Neuronal stem cell (in vitro differentiated cells): ENCODE measurements around the gene NEURL1B.
A peak's percentile ranks its signal among the peaks of the same experiment; 100 is the strongest.

Experiments
- DNase-seq: peaks from one replicate; pipeline ENCODE4 v3.0.0-alpha.2; 2013; ENCODE audit warnings: low spot score
- H2AFZ ChIP-seq: one replicate; pipeline ENCODE4 v1.6.1; 2013; ENCODE audit warnings: mild to moderate bottlenecking, low read length, inconsistent platforms
- H2AK5ac ChIP-seq: 2 replicates; pipeline ENCODE4 v1.6.1; 2013; ENCODE audit warnings: low read depth, mild to moderate bottlenecking, inconsistent platforms, low read length, moderate library complexity, mixed read lengths
- H2BK120ac ChIP-seq: 2 replicates; pipeline ENCODE4 v1.6.1; 2013; ENCODE audit warnings: low read depth, mild to moderate bottlenecking, inconsistent platforms, low read length, moderate library complexity, mixed read lengths
- H2BK12ac ChIP-seq: one replicate; pipeline ENCODE4 v1.6.1; 2013; ENCODE audit warnings: low read length, inconsistent platforms
- H2BK15ac ChIP-seq: 2 replicates; pipeline ENCODE4 v1.6.1; 2013; ENCODE audit warnings: mild to moderate bottlenecking, low read length, inconsistent platforms, mixed read lengths
- H2BK5ac ChIP-seq: one replicate; pipeline ENCODE4 v1.6.1; 2013; ENCODE audit warnings: inconsistent platforms, mild to moderate bottlenecking, low read length, moderate library complexity
- H3K14ac ChIP-seq: one replicate; pipeline ENCODE4 v1.6.1; 2013; ENCODE audit warnings: low read length, inconsistent platforms
- H3K18ac ChIP-seq: 2 replicates; pipeline ENCODE4 v1.6.1; 2013; ENCODE audit warnings: low read length, inconsistent platforms
- H3K23ac ChIP-seq: 2 replicates; pipeline ENCODE4 v1.6.1; 2013; ENCODE audit warnings: low read depth, mild to moderate bottlenecking, mixed read lengths, low read length, inconsistent platforms; ENCODE audit not compliant: poor library complexity
- H3K27ac ChIP-seq: replicated peaks from 3 replicates; pipeline ENCODE4 v1.5.1; 2013; ENCODE audit warnings: low read length, inconsistent platforms
- H3K27me3 ChIP-seq, 3 experiments: 2 replicates each; pipeline ENCODE4 v1.6.1; 2013; ENCODE audit warnings: low read length in 3 of 3, mild to moderate bottlenecking in 2 of 3, inconsistent platforms in 1 of 3, low read depth in 1 of 3, mixed read lengths in 1 of 3, moderate library complexity in 1 of 3; ENCODE audit not compliant: control insufficient read depth in 3 of 3, insufficient read depth in 3 of 3
- H3K36me3 ChIP-seq, 2 donors: replicated peaks in 1 of 2; 2 replicates each; pipeline ENCODE4 v1.6.1; 2013; ENCODE audit warnings: low read length in 2 of 2; ENCODE audit not compliant: control insufficient read depth in 2 of 2, insufficient read depth in 2 of 2
- H3K4ac ChIP-seq: 2 replicates; pipeline ENCODE4 v1.6.1; 2013; ENCODE audit warnings: inconsistent platforms, mild to moderate bottlenecking, low read length, moderate library complexity
- H3K4me1 ChIP-seq, 2 donors: 1 replicate in 1 of 2; 2 replicates in 1 of 2; pipeline ENCODE4 v1.6.1; 2013; ENCODE audit warnings: low read length in 2 of 2, low read depth in 1 of 2; ENCODE audit not compliant: control insufficient read depth in 2 of 2, insufficient read depth in 1 of 2
- H3K4me2 ChIP-seq: one replicate; pipeline ENCODE4 v1.6.1; 2013; ENCODE audit warnings: mild to moderate bottlenecking, low read length, inconsistent platforms; ENCODE audit not compliant: insufficient read depth, poor library complexity, severe bottlenecking
- H3K4me3 ChIP-seq, 2 donors: 2 replicates each; pipeline ENCODE4 v1.5.1; 2013; ENCODE audit warnings: low read length in 2 of 2, mild to moderate bottlenecking in 2 of 2, inconsistent platforms in 1 of 2, moderate library complexity in 1 of 2
- H3K79me1 ChIP-seq: one replicate; pipeline ENCODE4 v1.6.1; 2013; ENCODE audit warnings: low read depth, mild to moderate bottlenecking, inconsistent platforms, low read length, moderate library complexity
- H3K9ac ChIP-seq: one replicate; pipeline ENCODE4 v1.6.1; 2013; ENCODE audit warnings: mild to moderate bottlenecking, low read depth, low read length, inconsistent platforms; ENCODE audit not compliant: poor library complexity
- H3K9me3 ChIP-seq, 2 donors: replicated peaks in 1 of 2; 2 replicates each; pipeline versions ENCODE3 to v1.6.1; 2013; ENCODE audit warnings: low read length in 2 of 2, mild to moderate bottlenecking in 2 of 2, inconsistent platforms in 1 of 2, low read depth in 1 of 2, mixed read lengths in 1 of 2, moderate library complexity in 1 of 2; ENCODE audit not compliant: control insufficient read depth in 2 of 2, insufficient read depth in 1 of 2
- H4K8ac ChIP-seq: one replicate; pipeline ENCODE4 v1.6.1; 2013; ENCODE audit warnings: low read depth, mild to moderate bottlenecking, inconsistent platforms, low read length, moderate library complexity
- H4K91ac ChIP-seq: one replicate; pipeline ENCODE4 v1.6.1; 2013; ENCODE audit warnings: low read length, low read depth, mild to moderate bottlenecking, inconsistent platforms; ENCODE audit not compliant: poor library complexity
- WGBS, 2 donors: extraction: QIAGEN DNeasy Blood & Tissue Kit; methylation state at CpG; one replicate each; pipeline ENCODE4 v1.1.7; 2013; ENCODE audit warnings: missing lambda C conversion rate in 2 of 2, mixed read lengths in 1 of 2; ENCODE audit not compliant: insufficient read length in 2 of 2, insufficient replicate concordance in 1 of 2; ENCODE audit errors: extremely low coverage in 2 of 2; 5-methylcytosine and 5-hydroxymethylcytosine counted together

Gene NEURL1B

DNA sequence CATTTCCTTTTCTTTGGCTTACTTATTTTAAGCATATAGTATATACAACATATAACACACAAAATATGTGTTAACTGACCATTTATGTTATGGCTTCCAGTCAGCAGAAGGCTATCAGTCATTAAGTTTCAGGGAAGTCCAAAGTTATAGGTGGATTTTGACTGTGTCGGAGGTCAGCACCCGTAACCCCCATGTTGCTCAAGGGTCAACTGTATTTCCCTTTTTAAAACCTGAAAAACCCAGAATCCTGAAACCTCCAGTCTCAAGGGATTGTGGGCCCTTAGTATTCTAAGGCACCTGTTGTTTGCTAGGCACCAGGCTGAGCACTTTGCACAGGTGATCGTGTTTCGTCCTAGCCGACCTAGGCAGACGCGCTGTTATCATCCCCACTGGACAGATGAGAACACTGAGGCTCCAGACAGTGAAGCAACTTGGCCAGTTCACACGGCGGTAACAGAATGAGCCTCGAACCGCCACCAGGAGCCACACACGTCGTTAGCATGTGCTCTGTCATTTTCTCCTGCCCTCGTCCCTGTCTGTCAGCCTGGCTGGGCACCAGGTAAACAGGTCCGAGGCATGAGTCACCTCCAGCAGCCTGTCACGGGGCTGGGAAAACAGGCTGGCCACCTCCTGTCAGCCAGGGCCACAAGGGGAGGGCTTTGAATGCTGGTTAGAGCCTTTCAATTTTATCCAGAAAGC is 90.1 kb downstream of the NEURL1B start:
- Histone ChIP-seq H3K79me1 (no peaks in the 10 kb centered on the region), H3K23ac (no peak overlapping the region), H4K91ac (peak overlapping the region; percentile 48), H3K4ac (peak overlapping the region; percentile 26), H2BK15ac (no peak overlapping the region), H3K9ac (no peak overlapping the region), H4K8ac (no peak overlapping the region), H2BK120ac (no peak overlapping the region), H3K36me3 (no peaks in the 10 kb centered on the region), H3K27me3 (peaks cover 0 to 30% (median 2%) of the 10 kb centered on the region in 3 experiments), H2BK5ac (no peak overlapping the region), H3K4me3 (no peak overlapping the region), H2BK12ac (peak overlapping the region; percentile 46), H3K18ac (no peak overlapping the region), H3K14ac (no peak overlapping the region), H3K9me3 (no peaks in the 10 kb centered on the region), H2AK5ac (peak overlapping the region; percentile 74), H3K4me2 (no peak overlapping the region), H2AFZ (no peak overlapping the region), H3K4me1 (peaks cover 4 to 10% of the 10 kb centered on the region in 2 donors), H3K27ac (no peak overlapping the region)
- no CpG with 5 or more reads among the region's 16 CpGs for WGBS, 2 donors
- no peak for DNase-seq

DNA sequence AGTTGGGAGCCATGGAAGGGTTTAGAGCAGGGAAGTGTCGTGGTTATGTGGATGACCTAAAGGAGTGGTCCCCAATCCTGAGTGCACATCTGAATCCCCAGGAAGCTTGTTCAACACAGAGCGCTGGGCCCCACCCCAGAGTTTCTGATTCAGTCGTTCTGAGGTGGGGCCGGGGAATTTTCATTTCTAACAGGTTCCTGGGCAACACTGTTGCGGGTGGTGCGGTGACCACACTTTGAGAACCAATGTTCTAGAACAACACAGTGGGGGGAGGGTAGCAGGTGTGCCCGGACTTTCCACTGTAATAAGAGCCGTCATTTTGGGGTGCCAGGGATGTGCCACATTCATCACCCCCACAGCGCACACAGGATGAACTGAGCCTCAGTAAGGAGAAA is 90.6 kb downstream of the NEURL1B start:
- peak overlapping the region; percentile 27 for H3K18ac ChIP-seq
- no peak overlapping the region for H3K27ac ChIP-seq
- H3K4me3 ChIP-seq: no peak overlapping the region
- H3K9ac ChIP-seq: no peak overlapping the region
- H2BK15ac ChIP-seq: no peak overlapping the region
- no peak overlapping the region for H4K8ac ChIP-seq
- H4K91ac ChIP-seq: peak overlapping the region; percentile 48
- DNase-seq: no peak
- H2BK120ac ChIP-seq: no peak overlapping the region
- peaks cover 4 to 10% of the 10 kb centered on the region in 2 donors for H3K4me1 ChIP-seq
- no peak overlapping the region for H2AFZ ChIP-seq
- H3K27me3 ChIP-seq: peaks cover 0 to 30% (median 2%) of the 10 kb centered on the region in 3 experiments
- H2BK5ac ChIP-seq: no peak overlapping the region
- peak overlapping the region; percentile 46 for H2BK12ac ChIP-seq
- no peak overlapping the region for H3K14ac ChIP-seq
- H3K79me1 ChIP-seq: no peaks in the 10 kb centered on the region
- H2AK5ac ChIP-seq: peak overlapping the region; percentile 74
- WGBS, 2 donors: no CpG with 5 or more reads among the region's 9 CpGs
- H3K36me3 ChIP-seq: no peaks in the 10 kb centered on the region
- no peak overlapping the region for H3K23ac ChIP-seq
- H3K4me2 ChIP-seq: no peak overlapping the region
- H3K4ac ChIP-seq: no peak overlapping the region
- no peaks in the 10 kb centered on the region for H3K9me3 ChIP-seq

- Histone ChIP-seq H3K79me1 (no peaks in the 10 kb centered on the region), H3K4me3 (no peak overlapping the region), H2BK120ac (peak overlapping the region; percentile 50), H2BK5ac (no peak overlapping the region), H3K4me2 (no peak overlapping the region), H2AK5ac (peak overlapping the region; percentile 74), H4K91ac (peak overlapping the region; percentile 13), H3K4me1 (peaks cover 4 to 12% of the 10 kb centered on the region in 2 donors), H3K9ac (peak overlapping the region; percentile 2), H3K27ac (no peak overlapping the region), H3K36me3 (no peaks in the 10 kb centered on the region), H2AFZ (no peak overlapping the region), H3K18ac (peak overlapping the region; percentile 32), H3K9me3 (no peaks in the 10 kb centered on the region), H4K8ac (no peak overlapping the region), H3K27me3 (peaks cover 0 to 30% (median 2%) of the 10 kb centered on the region in 3 experiments), H2BK15ac (no peak overlapping the region), H2BK12ac (no peak overlapping the region), H3K23ac (no peak overlapping the region), H3K14ac (no peak overlapping the region), H3K4ac (no peak overlapping the region)
- WGBS, 2 donors: no CpG with 5 or more reads among the region's 14 CpGs
- no peak for DNase-seq
These were observed 91.3 kb downstream of the NEURL1B start for GRCh38 chr5:172732201-172732865.
